Panc1 (cell line): ENCODE results near the gene CUX1. TPM values are rescaled to one million over a fixed set of nuclear protein-coding genes. Genes with fewer than 3 reads are reported as not detected.

Experiments
- ATAC-seq: fragments of 200-7000 bp; cut with Tn5 transposase; 2 replicates; pipeline ENCODE4 v1.9.1; 2020; ENCODE audit warnings: mild to moderate bottlenecking, moderate library complexity
- BruUV-seq: library from RNA; stranded (reverse); fragments of 400-500 nt; replicated peaks from 2 replicates; lab custom pipeline; 2021; lab: Mats Ljungman, UMichigan
- CTCF ChIA-PET: fragments of 300-600 bp; sonication (Branson Sonifier 250); formaldehyde crosslinking; loops from one replicate; lab custom pipeline; 2022; ENCODE audit warnings: antibody characterized with exemption; lab: Charles Lee
- POLR2A ChIA-PET: fragments of 300-600 bp; sonication (Branson Sonifier 250); formaldehyde crosslinking; loops from one replicate; lab custom pipeline; 2022; ENCODE audit warnings: antibody characterized with exemption; lab: Charles Lee
- DNase-seq: peaks from one replicate; pipeline ENCODE4 v3.0.0-alpha.2; 2010; ENCODE audit warnings: low read depth, low spot score
- H3K27ac ChIP-seq: 2 replicates; pipeline ENCODE4 v1.5.1; 2011; ENCODE audit warnings: mild to moderate bottlenecking, low read length, inconsistent platforms
- H3K27me3 ChIP-seq: fragments of 200-500 bp; sonication (Bioruptor generic); 2 replicates; pipeline ENCODE4 v1.6.0; 2014; ENCODE audit warnings: low read length, inconsistent platforms; ENCODE audit not compliant: control insufficient read depth, insufficient read depth
- H3K36me3 ChIP-seq: fragments of 200-500 bp; sonication (Bioruptor generic); 2 replicates; pipeline ENCODE4 v1.5.1; 2014; ENCODE audit warnings: inconsistent platforms, mild to moderate bottlenecking, low read length, moderate library complexity; ENCODE audit not compliant: control insufficient read depth, insufficient read depth
- H3K4me1 ChIP-seq: 2 replicates; pipeline ENCODE4 v1.5.1; 2011; ENCODE audit warnings: inconsistent platforms, mild to moderate bottlenecking, low read length, moderate library complexity; ENCODE audit not compliant: control insufficient read depth, insufficient read depth
- H3K4me3 ChIP-seq, 2 experiments: 2 replicates each; pipeline ENCODE4 v1.5.1; 2011 to 2012; ENCODE audit warnings: low read depth in 2 of 2, low read length in 2 of 2, mild to moderate bottlenecking in 2 of 2, inconsistent platforms in 1 of 2, moderate library complexity in 1 of 2
- H3K9me3 ChIP-seq: fragments of 200-500 bp; sonication (Bioruptor generic); 2 replicates; pipeline ENCODE4 v1.5.1; 2014; ENCODE audit warnings: low read depth, mild to moderate bottlenecking, inconsistent platforms, low read length, moderate library complexity; ENCODE audit not compliant: control insufficient read depth, insufficient read depth
- CTCF ChIP-seq: fragments of 450-650 bp; IDR thresholded peaks from 2 replicates; pipeline ENCODE4 v1.5.1; 2017; ENCODE audit warnings: mild to moderate bottlenecking
- POLR2AphosphoS5 ChIP-seq: IDR thresholded peaks from 2 replicates; pipeline ENCODE4 v1.6.1; 2012; ENCODE audit warnings: mild to moderate bottlenecking, low read depth, low read length, moderate library complexity
- REST ChIP-seq, 2 experiments: IDR thresholded peaks; 2 replicates each; pipeline ENCODE4 v1.6.1; 2011 to 2012; ENCODE audit warnings: low read depth in 2 of 2, control low read depth in 1 of 2, low read length in 1 of 2, mild to moderate bottlenecking in 1 of 2, moderate library complexity in 1 of 2; ENCODE audit not compliant: insufficient read depth in 1 of 2
- SIN3A ChIP-seq: IDR thresholded peaks from 2 replicates; pipeline ENCODE4 v1.6.1; 2012; ENCODE audit warnings: low read depth, mild to moderate bottlenecking, low read length, moderate library complexity, borderline replicate concordance; ENCODE audit not compliant: insufficient read depth
- TCF7L2 ChIP-seq: IDR thresholded peaks from 2 replicates; pipeline ENCODE4 v1.6.1; 2011; ENCODE audit warnings: mild to moderate bottlenecking, low read depth, low read length, inconsistent platforms
- in situ Hi-C: cut with HindIII; loops from 2 replicates; pipeline ENCODE4 v1.10.0; 2016; ENCODE audit warnings: low sequenced_read_pairs, low pct_unique_long_range_greater_than_20kb
- intact Hi-C: fragments of 100-400 bp; cut with micrococcal nuclease; formaldehyde crosslinking; loops from one replicate; pipeline ENCODE4 v1.10.0; 2022; ENCODE audit not compliant: unreplicated experiment
- total RNA-seq: library from RNA; stranded (reverse); gene quantifications from one replicate; pipeline ENCODE4 v1.2.1, GENCODE V29; 2021; ENCODE audit not compliant: unreplicated experiment

CUX1 gene
- total RNA-seq, 1 experiment from 2014 or later = 50.9 TPM

- ATAC-seq = no peak
- Histone ChIP-seq H3K4me1 (peaks cover 15% of the 10 kb centered on the region), H3K27ac (no peak overlapping the region), H3K36me3 (no peaks in the 10 kb centered on the region), H3K27me3 (no peaks in the 10 kb centered on the region), H3K9me3 (no peaks in the 10 kb centered on the region), H3K4me3 (no peak overlapping the region)
- intact Hi-C loops (no loop called here), in situ Hi-C loops (no loop called here)
- ChIA-PET POLR2A (no interaction called here), CTCF (no interaction called here)
- no peak for TF ChIP-seq CTCF
- no peak for TF ChIP-seq TCF7L2
- TF ChIP-seq POLR2AphosphoS5 = no peak
- no peak for TF ChIP-seq SIN3A
- no peak for TF ChIP-seq REST (IDR thresholded peaks at IDR 0.05; ENCODE audit: insufficient read depth in 1 of 2, low read depth in 2 of 2, low read length in 1 of 2)
- BruUV-seq = no TSS peak
- no peak for DNase-seq
Observed at GRCh38 chr7:101860316-101861217, 43.1 kb downstream of the CUX1 start.

- Histone ChIP-seq H3K9me3 (no peaks in the 10 kb centered on the region), H3K27me3 (no peaks in the 10 kb centered on the region), H3K27ac (no peak overlapping the region), H3K4me1 (peaks cover 8% of the 10 kb centered on the region), H3K4me3 (no peak overlapping the region), H3K36me3 (no peaks in the 10 kb centered on the region)
- intact Hi-C loops (no loop called here), in situ Hi-C loops (no loop called here)
- DNase-seq (no peak), ATAC-seq (no peak)
- no peak for TF ChIP-seq POLR2AphosphoS5
- no peak for TF ChIP-seq REST (IDR thresholded peaks at IDR 0.05; ENCODE audit: insufficient read depth in 1 of 2, low read depth in 2 of 2, low read length in 1 of 2)
- TF ChIP-seq TCF7L2 = no peak
- no peak for TF ChIP-seq SIN3A
- TF ChIP-seq CTCF = no peak
- ChIA-PET CTCF (no interaction called here), POLR2A (no interaction called here)
- no TSS peak for BruUV-seq
Observed at GRCh38 chr7:101861218-101861775, 43.9 kb downstream of the CUX1 start.
